Measurements from ENCODE around the gene ADGRG4.

Gene ADGRG4

DNA sequence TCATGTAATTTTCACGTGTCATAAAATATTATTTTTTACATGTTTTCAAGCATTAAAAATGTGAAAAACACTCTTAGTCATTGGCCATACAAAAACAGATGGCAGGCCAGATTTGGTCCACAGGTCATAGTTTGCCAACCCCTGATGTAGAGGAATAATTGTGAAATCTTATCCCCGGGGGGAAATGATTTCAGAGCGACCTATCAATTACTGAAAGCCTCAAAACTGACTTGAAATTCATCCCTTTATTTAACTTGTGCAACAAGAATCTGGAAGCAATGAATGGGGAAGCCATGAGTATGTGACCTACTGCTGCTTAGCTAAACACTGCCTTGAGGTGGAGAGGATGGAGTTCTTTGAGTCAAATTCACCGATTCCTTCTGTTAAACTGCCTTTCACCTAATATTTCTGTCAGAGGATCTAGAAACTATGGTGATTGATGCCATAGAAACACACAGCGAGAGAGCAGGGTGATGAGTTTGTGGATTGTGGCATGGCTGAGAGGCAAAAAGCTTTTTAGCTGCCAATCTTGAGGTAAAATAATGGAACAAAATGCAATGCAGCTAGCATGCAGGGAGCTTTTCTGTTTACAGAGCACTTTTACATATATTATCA, 156.6 kb downstream of the ADGRG4 start:
- Mint-ChIP-seq H3K9me3 (no peaks in the 10 kb centered on the region), H3K36me3 (ENCODE audit: low read depth) (no peaks in the 10 kb centered on the region), H3K27ac (no peak overlapping the region), H3K27me3 (ENCODE audit: low read depth) (no peaks in the 10 kb centered on the region), H3K4me3 (no peak overlapping the region), H3K4me1 (no peaks in the 10 kb centered on the region)
- TF ChIP-seq, protein P1, sequence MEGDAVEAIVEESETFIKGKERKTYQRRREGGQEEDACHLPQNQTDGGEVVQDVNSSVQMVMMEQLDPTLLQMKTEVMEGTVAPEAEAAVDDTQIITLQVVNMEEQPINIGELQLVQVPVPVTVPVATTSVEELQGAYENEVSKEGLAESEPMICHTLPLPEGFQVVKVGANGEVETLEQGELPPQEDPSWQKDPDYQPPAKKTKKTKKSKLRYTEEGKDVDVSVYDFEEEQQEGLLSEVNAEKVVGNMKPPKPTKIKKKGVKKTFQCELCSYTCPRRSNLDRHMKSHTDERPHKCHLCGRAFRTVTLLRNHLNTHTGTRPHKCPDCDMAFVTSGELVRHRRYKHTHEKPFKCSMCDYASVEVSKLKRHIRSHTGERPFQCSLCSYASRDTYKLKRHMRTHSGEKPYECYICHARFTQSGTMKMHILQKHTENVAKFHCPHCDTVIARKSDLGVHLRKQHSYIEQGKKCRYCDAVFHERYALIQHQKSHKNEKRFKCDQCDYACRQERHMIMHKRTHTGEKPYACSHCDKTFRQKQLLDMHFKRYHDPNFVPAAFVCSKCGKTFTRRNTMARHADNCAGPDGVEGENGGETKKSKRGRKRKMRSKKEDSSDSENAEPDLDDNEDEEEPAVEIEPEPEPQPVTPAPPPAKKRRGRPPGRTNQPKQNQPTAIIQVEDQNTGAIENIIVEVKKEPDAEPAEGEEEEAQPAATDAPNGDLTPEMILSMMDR (IDR thresholded peaks at IDR 0.05; ENCODE audit: unreplicated experiment in 3 of 3), result no peak

DNA sequence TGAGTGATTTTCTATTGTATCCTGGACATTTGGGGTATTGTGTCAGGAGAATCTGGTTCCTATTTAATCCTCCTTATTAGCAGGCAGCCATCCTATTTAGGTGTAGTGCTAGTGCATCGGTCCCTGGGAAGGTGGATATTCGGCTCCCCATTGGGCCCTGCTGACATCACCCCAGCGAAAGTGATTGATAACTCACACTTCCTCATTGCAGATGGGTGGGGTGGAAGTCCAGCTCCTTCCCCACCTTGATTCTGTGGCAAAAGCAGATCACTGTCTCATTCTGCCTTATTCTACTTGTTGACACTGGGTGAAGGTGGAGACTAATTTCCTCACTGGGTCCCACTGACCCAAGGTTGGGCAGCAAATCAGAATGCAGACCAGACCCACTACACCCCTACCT, 163.8 kb downstream of the ADGRG4 start:
- Mint-ChIP-seq H3K27me3 (ENCODE audit: low read depth) (peaks cover 5% of the 10 kb centered on the region), H3K4me1 (no peaks in the 10 kb centered on the region), H3K36me3 (ENCODE audit: low read depth) (no peaks in the 10 kb centered on the region), H3K27ac (no peak overlapping the region), H3K9me3 (no peaks in the 10 kb centered on the region), H3K4me3 (no peak overlapping the region)
- TF ChIP-seq, protein P1 (IDR thresholded peaks at IDR 0.05; ENCODE audit: unreplicated experiment in 3 of 3), result no peak

All from nephron (organoid).